KMS-11 (cell line): ENCODE measurements around the gene SLC25A13.

Experiments
- H2AFZ ChIP-seq: fragments of 200-600 bp; sonication (generic); 2 replicates; pipeline ENCODE4 v1.6.1; 2016; ENCODE audit warnings: antibody characterized with exemption, mixed run types, low read depth
- H3K27ac ChIP-seq: fragments of 200-600 bp; sonication (generic); 2 replicates; pipeline ENCODE4 v1.6.1; 2016; ENCODE audit warnings: mild to moderate bottlenecking, mixed run types
- H3K27me3 ChIP-seq: fragments of 200-600 bp; sonication (generic); 2 replicates; pipeline ENCODE4 v1.6.1; 2017; ENCODE audit warnings: mild to moderate bottlenecking, low read depth, mixed run types, moderate library complexity; ENCODE audit not compliant: insufficient read depth
- H3K36me3 ChIP-seq: fragments of 200-600 bp; sonication (generic); 2 replicates; pipeline ENCODE4 v1.6.1; 2017; ENCODE audit warnings: mild to moderate bottlenecking, mixed run types; ENCODE audit not compliant: insufficient read depth
- H3K4me1 ChIP-seq: fragments of 200-600 bp; sonication (generic); 2 replicates; pipeline ENCODE4 v1.6.1; 2016; ENCODE audit warnings: mild to moderate bottlenecking, low read depth, mixed run types; ENCODE audit not compliant: poor library complexity, severe bottlenecking
- H3K4me2 ChIP-seq: fragments of 200-600 bp; sonication (generic); 2 replicates; pipeline ENCODE4 v1.7.0; 2016; ENCODE audit warnings: mild to moderate bottlenecking, mixed run types
- H3K4me3 ChIP-seq: fragments of 200-600 bp; sonication (generic); IDR thresholded peaks from 2 replicates; pipeline ENCODE4 v1.6.1; 2017; ENCODE audit warnings: low read depth, low read length, mixed read lengths; ENCODE audit not compliant: insufficient read depth
- H3K79me2 ChIP-seq: fragments of 200-600 bp; sonication (generic); 2 replicates; pipeline ENCODE4 v1.6.1; 2016; ENCODE audit warnings: low read depth, mixed run types; ENCODE audit not compliant: insufficient read depth
- H3K9ac ChIP-seq: fragments of 200-600 bp; sonication (generic); 2 replicates; pipeline ENCODE4 v1.6.1; 2016; ENCODE audit warnings: mild to moderate bottlenecking, mixed run types
- H4K20me1 ChIP-seq: fragments of 200-600 bp; sonication (generic); 2 replicates; pipeline ENCODE4 v1.6.1; 2016; ENCODE audit warnings: mild to moderate bottlenecking, mixed run types; ENCODE audit not compliant: insufficient read depth
- CTCF ChIP-seq: fragments of 200-600 bp; sonication (generic); conservative IDR thresholded peaks from 2 replicates; pipeline ENCODE4 v1.6.1; 2017; ENCODE audit warnings: low read depth, mild to moderate bottlenecking, antibody characterized with exemption, low read length, moderate library complexity, mixed read lengths

SLC25A13 gene

GRCh38 chr7:96097835-96098234 is 224.1 kb downstream of the SLC25A13 start:
- H3K4me2 ChIP-seq: no peak overlapping the region
- TF ChIP-seq CTCF: no peak
- no peak overlapping the region for H3K4me3 ChIP-seq
- H3K36me3 ChIP-seq: no peaks in the 10 kb centered on the region
- no peaks in the 10 kb centered on the region for H3K4me1 ChIP-seq
- H4K20me1 ChIP-seq: no peaks in the 10 kb centered on the region
- H3K9ac ChIP-seq: no peak overlapping the region
- no peaks in the 10 kb centered on the region for H3K27me3 ChIP-seq
- H2AFZ ChIP-seq: no peak overlapping the region
- no peak overlapping the region for H3K27ac ChIP-seq
- H3K79me2 ChIP-seq: no peaks in the 10 kb centered on the region

- no peak for TF ChIP-seq CTCF
- Histone ChIP-seq H3K27ac (no peak overlapping the region), H3K36me3 (no peaks in the 10 kb centered on the region), H4K20me1 (no peaks in the 10 kb centered on the region), H3K4me3 (no peak overlapping the region), H3K27me3 (no peaks in the 10 kb centered on the region), H3K4me2 (no peak overlapping the region), H2AFZ (no peak overlapping the region), H3K79me2 (no peaks in the 10 kb centered on the region), H3K4me1 (no peaks in the 10 kb centered on the region), H3K9ac (no peak overlapping the region)
Measured at GRCh38 chr7:96093435-96093834, 228.5 kb downstream of the SLC25A13 start.

- Histone ChIP-seq H3K27ac (no peak overlapping the region), H3K27me3 (no peaks in the 10 kb centered on the region), H3K4me2 (no peak overlapping the region), H3K79me2 (no peaks in the 10 kb centered on the region), H2AFZ (no peak overlapping the region), H3K4me1 (no peaks in the 10 kb centered on the region), H4K20me1 (no peaks in the 10 kb centered on the region), H3K4me3 (no peak overlapping the region), H3K36me3 (no peaks in the 10 kb centered on the region), H3K9ac (no peak overlapping the region)
- no peak for TF ChIP-seq CTCF
Measured at GRCh38 chr7:96090756-96091155, 231.1 kb downstream of the SLC25A13 start.

GRCh38 chr7:96089511-96089910 is 232.4 kb downstream of the SLC25A13 start:
- no peaks in the 10 kb centered on the region for H3K27me3 ChIP-seq
- no peak overlapping the region for H3K27ac ChIP-seq
- H3K36me3 ChIP-seq: no peaks in the 10 kb centered on the region
- H3K4me1 ChIP-seq: no peaks in the 10 kb centered on the region
- no peak overlapping the region for H3K4me3 ChIP-seq
- H2AFZ ChIP-seq: no peak overlapping the region
- H4K20me1 ChIP-seq: no peaks in the 10 kb centered on the region
- H3K9ac ChIP-seq: no peak overlapping the region
- TF ChIP-seq CTCF: no peak
- no peaks in the 10 kb centered on the region for H3K79me2 ChIP-seq
- no peak overlapping the region for H3K4me2 ChIP-seq
